Measurements from ENCODE around the gene OVAAL. TPM values are rescaled to one million over a fixed set of nuclear protein-coding genes. Genes with fewer than 3 reads are reported as not detected.

The OVAAL gene
- not detected in 2 replicates for total RNA-seq (2021)
- Bru-seq, nascent RNA = percentile 9 among the genes with signal in this experiment
- BruChase-seq, experiment 1, labeled RNA remaining after a 2-hour chase = not detected
- not detected for BruChase-seq, experiment 2, labeled RNA remaining after a 6-hour chase
- long read RNA-seq = 0 reads

DNA sequence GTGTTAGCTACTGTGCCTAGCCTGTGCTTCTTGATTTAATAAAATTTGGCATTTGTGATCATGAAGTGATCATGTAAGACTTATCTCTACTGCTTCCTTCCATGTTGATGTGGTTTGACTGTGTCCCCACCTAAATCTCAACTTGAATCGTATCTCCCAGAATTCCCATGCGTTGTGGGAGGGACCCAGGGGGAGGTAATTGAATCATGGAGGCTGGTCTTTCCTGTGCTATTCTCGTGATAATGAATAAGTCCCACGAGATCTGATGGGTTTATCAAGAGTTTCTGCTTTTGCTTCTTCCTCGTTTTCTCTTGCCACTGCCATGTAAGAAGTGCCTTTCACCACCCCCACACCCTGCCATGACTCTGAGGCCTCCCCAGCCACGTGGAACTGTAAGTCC lies at the start of gene OVAAL:
Gene OVAAL, plus strand, starts transcription at position 301 of the 400 bp plus-strand sequence.
- Histone ChIP-seq H4K20me1 (ENCODE audit: insufficient read depth) (no peaks in the 10 kb centered on the region), H3F3A (ENCODE audit: insufficient read depth, low read depth) (no peaks in the 10 kb centered on the region), H3K4me2 (no peak within 1 kb of the TSS), H3K9me2 (ENCODE audit: insufficient read depth) (no peaks in the 10 kb centered on the region), H3K79me2 (ENCODE audit: low read depth) (no peaks in the 10 kb centered on the region), H3K36me3 (ENCODE audit: low read depth) (no peaks in the 10 kb centered on the region), H3K27me3 (ENCODE audit: insufficient read depth, low read depth) (no peaks in the 10 kb centered on the region), H3K4me1 (replicated peaks; ENCODE audit: insufficient read depth) (peaks cover 11% of the 10 kb centered on the region; the same call in 1 of the 2 replicates), H3K4me3 (no peak within 1 kb of the TSS), H3K9me3 (ENCODE audit: insufficient read depth, low read depth) (no peaks in the 10 kb centered on the region), H3K27ac (no peak within 1 kb of the TSS), H2AFZ (0 out of 2 replicates have a peak within 1 kb of the TSS, but pooled peaks have one; percentile 13)
- ChIA-PET POLR2A (ENCODE audit: unreplicated experiment) (no interaction called here), CTCF (no interaction called here)
- TF ChIP-seq, protein P1, sequence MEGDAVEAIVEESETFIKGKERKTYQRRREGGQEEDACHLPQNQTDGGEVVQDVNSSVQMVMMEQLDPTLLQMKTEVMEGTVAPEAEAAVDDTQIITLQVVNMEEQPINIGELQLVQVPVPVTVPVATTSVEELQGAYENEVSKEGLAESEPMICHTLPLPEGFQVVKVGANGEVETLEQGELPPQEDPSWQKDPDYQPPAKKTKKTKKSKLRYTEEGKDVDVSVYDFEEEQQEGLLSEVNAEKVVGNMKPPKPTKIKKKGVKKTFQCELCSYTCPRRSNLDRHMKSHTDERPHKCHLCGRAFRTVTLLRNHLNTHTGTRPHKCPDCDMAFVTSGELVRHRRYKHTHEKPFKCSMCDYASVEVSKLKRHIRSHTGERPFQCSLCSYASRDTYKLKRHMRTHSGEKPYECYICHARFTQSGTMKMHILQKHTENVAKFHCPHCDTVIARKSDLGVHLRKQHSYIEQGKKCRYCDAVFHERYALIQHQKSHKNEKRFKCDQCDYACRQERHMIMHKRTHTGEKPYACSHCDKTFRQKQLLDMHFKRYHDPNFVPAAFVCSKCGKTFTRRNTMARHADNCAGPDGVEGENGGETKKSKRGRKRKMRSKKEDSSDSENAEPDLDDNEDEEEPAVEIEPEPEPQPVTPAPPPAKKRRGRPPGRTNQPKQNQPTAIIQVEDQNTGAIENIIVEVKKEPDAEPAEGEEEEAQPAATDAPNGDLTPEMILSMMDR (conservative IDR thresholded peaks at IDR 0.05) = no peak
- no peak for TF ChIP-seq EZH2 (IDR thresholded peaks at IDR 0.05; ENCODE audit: low read depth)
- intact Hi-C loops (cut with micrococcal nuclease; ENCODE audit: unreplicated experiment) = no loop called here
- BruUV-seq (replicated peaks) = no TSS peak
- no peak for DNase-seq

DNA sequence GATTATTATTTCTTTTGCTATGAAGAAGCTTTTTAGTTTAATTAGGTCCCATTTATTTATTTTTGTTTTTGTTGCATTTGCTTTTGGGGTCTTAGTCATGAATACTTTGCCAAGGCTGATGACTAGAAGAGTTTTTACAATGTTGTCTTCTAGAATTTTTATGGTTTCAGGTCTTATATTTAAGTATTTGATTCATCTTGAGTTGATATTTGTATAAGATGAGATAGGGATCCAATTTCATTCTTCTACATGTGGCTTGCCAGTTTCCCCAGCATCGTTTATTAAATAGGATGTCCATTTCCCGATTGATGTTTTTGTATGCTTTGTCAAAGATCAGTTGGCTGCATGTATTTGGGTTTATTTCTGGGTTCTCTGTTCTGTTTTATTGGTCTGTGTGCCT lies 47.9 kb upstream of the OVAAL start:
- no TSS peak for BruUV-seq (replicated peaks)
- CTCF ChIA-PET = no interaction called here
- no peak for TF ChIP-seq EZH2 (IDR thresholded peaks at IDR 0.05; ENCODE audit: low read depth)
- TF ChIP-seq, protein P1 (conservative IDR thresholded peaks at IDR 0.05) = no peak
- no peak overlapping the region for H3K27ac ChIP-seq
- no peak overlapping the region for H3K4me3 ChIP-seq
- H4K20me1 ChIP-seq (ENCODE audit: insufficient read depth) = no peaks in the 10 kb centered on the region
- no peaks in the 10 kb centered on the region for H3K27me3 ChIP-seq (ENCODE audit: insufficient read depth, low read depth)
- POLR2A ChIA-PET (ENCODE audit: unreplicated experiment) = no interaction called here
- H2AFZ ChIP-seq = no peak overlapping the region
- peaks cover under 1% of the 10 kb centered on the region; the same call in 1 of the 2 replicates for H3F3A ChIP-seq (ENCODE audit: insufficient read depth, low read depth)
- no peaks in the 10 kb centered on the region for H3K9me2 ChIP-seq (ENCODE audit: insufficient read depth)
- H3K4me2 ChIP-seq = no peak overlapping the region
- H3K4me1 ChIP-seq (replicated peaks; ENCODE audit: insufficient read depth) = no peaks in the 10 kb centered on the region
- no peaks in the 10 kb centered on the region for H3K79me2 ChIP-seq (ENCODE audit: low read depth)
- intact Hi-C loops (cut with micrococcal nuclease; ENCODE audit: unreplicated experiment) = no loop called here
- H3K9me3 ChIP-seq (ENCODE audit: insufficient read depth, low read depth) = no peaks in the 10 kb centered on the region
- DNase-seq = no peak
- H3K36me3 ChIP-seq (ENCODE audit: low read depth) = no peaks in the 10 kb centered on the region

DNA sequence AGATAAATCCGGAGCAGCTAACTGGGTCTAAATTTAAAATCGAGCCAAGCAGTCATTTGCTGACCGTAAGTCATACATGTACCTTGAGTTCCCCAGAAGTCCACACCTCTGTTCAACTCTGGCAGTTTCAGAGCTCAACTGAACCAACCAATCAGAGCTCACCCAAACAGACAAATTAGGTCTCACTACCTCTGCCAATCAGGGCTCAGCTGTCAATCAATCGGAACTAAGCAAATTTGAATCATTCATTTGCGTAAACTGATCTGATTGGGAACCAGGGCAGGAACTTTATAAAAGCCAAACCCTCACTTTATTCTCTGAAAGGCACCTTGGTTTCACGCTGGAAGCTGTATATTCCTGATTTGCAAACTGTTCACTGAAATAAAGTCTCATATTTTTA lies 45.2 kb upstream of the OVAAL start:
- H3K27ac ChIP-seq = no peak overlapping the region
- no peaks in the 10 kb centered on the region for H4K20me1 ChIP-seq (ENCODE audit: insufficient read depth)
- intact Hi-C loops (cut with micrococcal nuclease; ENCODE audit: unreplicated experiment) = no loop called here
- no peaks in the 10 kb centered on the region for H3K9me2 ChIP-seq (ENCODE audit: insufficient read depth)
- no peaks in the 10 kb centered on the region for H3K79me2 ChIP-seq (ENCODE audit: low read depth)
- H3K4me1 ChIP-seq (replicated peaks; ENCODE audit: insufficient read depth) = no peaks in the 10 kb centered on the region
- no peak for DNase-seq
- TF ChIP-seq, protein P1 (conservative IDR thresholded peaks at IDR 0.05) = no peak
- TF ChIP-seq EZH2 (IDR thresholded peaks at IDR 0.05; ENCODE audit: low read depth) = no peak
- no TSS peak for BruUV-seq (replicated peaks)
- no peaks in the 10 kb centered on the region for H3K36me3 ChIP-seq (ENCODE audit: low read depth)
- CTCF ChIA-PET = no interaction called here
- no peak overlapping the region for H3K4me2 ChIP-seq
- H3K4me3 ChIP-seq = no peak overlapping the region
- H3K27me3 ChIP-seq (ENCODE audit: insufficient read depth, low read depth) = no peaks in the 10 kb centered on the region
- no peaks in the 10 kb centered on the region for H3K9me3 ChIP-seq (ENCODE audit: insufficient read depth, low read depth)
- H3F3A ChIP-seq (ENCODE audit: insufficient read depth, low read depth) = peaks cover 5% of the 10 kb centered on the region; the same call in 1 of the 2 replicates
- POLR2A ChIA-PET (ENCODE audit: unreplicated experiment) = no interaction called here
- no peak overlapping the region for H2AFZ ChIP-seq
